ENCODE results near the gene CST9.

- no peak for TF ChIP-seq CTCF (IDR thresholded peaks at IDR 0.05)
- TF ChIP-seq POLR2AphosphoS5 (IDR thresholded peaks at IDR 0.05) = no peak
- no peak for TF ChIP-seq EP300 (IDR thresholded peaks at IDR 0.05)
These were observed 37.9 kb upstream of the CST9 start for GRCh38 chr20:23643659-23644058.

All from gastroesophageal sphincter (tissue), 3 donors.